Trophoblast cell (in vitro differentiated cells and primary cell): ENCODE measurements around the gene C17orf75.

ENCODE experiments used
- DNase-seq, 2 donors: peaks; one replicate each; pipeline ENCODE4 v3.0.0-alpha.2; 2016
- H2AFZ ChIP-seq: 2 replicates; pipeline ENCODE4 v1.6.1; 2013; ENCODE audit warnings: low read length, moderate library complexity, mild to moderate bottlenecking; ENCODE audit not compliant: insufficient read depth, poor library complexity
- H2AK5ac ChIP-seq: 2 replicates; pipeline ENCODE4 v1.6.1; 2013; ENCODE audit warnings: mild to moderate bottlenecking, low read length
- H2BK120ac ChIP-seq: 2 replicates; pipeline ENCODE4 v1.6.1; 2013; ENCODE audit warnings: low read length, mild to moderate bottlenecking, moderate library complexity; ENCODE audit not compliant: insufficient read depth, poor library complexity
- H2BK12ac ChIP-seq: 2 replicates; pipeline ENCODE4 v1.6.1; 2013; ENCODE audit warnings: mild to moderate bottlenecking, low read length, moderate library complexity
- H2BK5ac ChIP-seq: 2 replicates; pipeline ENCODE4 v1.6.1; 2013; ENCODE audit warnings: low read length, low read depth, moderate library complexity, mild to moderate bottlenecking; ENCODE audit not compliant: poor library complexity
- H3K14ac ChIP-seq: 2 replicates; pipeline ENCODE4 v1.6.1; 2013; ENCODE audit warnings: mild to moderate bottlenecking, low read length
- H3K18ac ChIP-seq: 2 replicates; pipeline ENCODE4 v1.6.1; 2013; ENCODE audit warnings: mild to moderate bottlenecking, low read length
- H3K23ac ChIP-seq: 2 replicates; pipeline ENCODE4 v1.6.1; 2013; ENCODE audit warnings: low read length
- H3K27ac ChIP-seq: 2 replicates; pipeline ENCODE4 v1.5.1; 2013; ENCODE audit warnings: low read depth, mild to moderate bottlenecking, inconsistent platforms, low read length, moderate library complexity
- H3K27me3 ChIP-seq: 2 replicates; pipeline ENCODE4 v1.6.1; 2013; ENCODE audit warnings: inconsistent platforms, mild to moderate bottlenecking, low read length, moderate library complexity; ENCODE audit not compliant: insufficient read depth
- H3K36me3 ChIP-seq, 2 experiments: 1 replicate in 1 of 2; 2 replicates in 1 of 2; pipeline ENCODE4 v1.6.1; 2013; ENCODE audit warnings: low read length in 2 of 2, mild to moderate bottlenecking in 2 of 2, moderate library complexity in 1 of 2; ENCODE audit not compliant: insufficient read depth in 2 of 2, control insufficient read depth in 1 of 2
- H3K4ac ChIP-seq: 2 replicates; pipeline ENCODE4 v1.6.1; 2013; ENCODE audit warnings: low read depth, mild to moderate bottlenecking, low read length, moderate library complexity
- H3K4me1 ChIP-seq, 2 experiments: 1 replicate in 1 of 2; 2 replicates in 1 of 2; pipeline ENCODE4 v1.6.1; 2013; ENCODE audit warnings: low read length in 2 of 2, mild to moderate bottlenecking in 2 of 2, moderate library complexity in 1 of 2; ENCODE audit not compliant: insufficient read depth in 2 of 2, control insufficient read depth in 1 of 2
- H3K4me2 ChIP-seq: 2 replicates; pipeline ENCODE4 v1.6.1; 2013; ENCODE audit warnings: inconsistent platforms, mild to moderate bottlenecking, low read length, moderate library complexity
- H3K4me3 ChIP-seq: 2 replicates; pipeline ENCODE4 v1.5.1; 2013; ENCODE audit warnings: mild to moderate bottlenecking, low read depth, low read length, inconsistent platforms
- H3K79me1 ChIP-seq: one replicate; pipeline ENCODE4 v1.6.1; 2013; ENCODE audit warnings: low read length
- H3K79me2 ChIP-seq: 2 replicates; pipeline ENCODE4 v1.6.1; 2013; ENCODE audit warnings: low read length, mild to moderate bottlenecking; ENCODE audit not compliant: control insufficient read depth, insufficient read depth, poor library complexity
- H3K9ac ChIP-seq: 2 replicates; pipeline ENCODE4 v1.6.1; 2013; ENCODE audit warnings: mild to moderate bottlenecking, low read length
- H3K9me3 ChIP-seq: 2 replicates; pipeline ENCODE4 v1.6.1; 2013; ENCODE audit warnings: low read depth, mild to moderate bottlenecking, control low read depth, inconsistent platforms, low read length; ENCODE audit not compliant: insufficient read depth
- H4K12ac ChIP-seq: 2 replicates; pipeline ENCODE4 v1.6.1; 2013; ENCODE audit warnings: low read depth, mild to moderate bottlenecking, low read length, moderate library complexity
- H4K8ac ChIP-seq: 2 replicates; pipeline ENCODE4 v1.6.1; 2013; ENCODE audit warnings: low read depth, mild to moderate bottlenecking, low read length, moderate library complexity
- H4K91ac ChIP-seq: one replicate; pipeline ENCODE4 v1.6.1; 2013; ENCODE audit warnings: low read depth, mild to moderate bottlenecking, low read length, moderate library complexity
- WGBS: extraction: QIAGEN DNeasy Blood & Tissue Kit; methylation state at CpG from one replicate; pipeline ENCODE4 v1.1.7; 2013; ENCODE audit warnings: missing lambda C conversion rate; ENCODE audit not compliant: insufficient read length, insufficient coverage; ENCODE audit errors: extremely low coverage; 5-methylcytosine and 5-hydroxymethylcytosine counted together

The C17orf75 gene

GRCh38 chr17:32283745-32284201, 58.2 kb downstream of the C17orf75 start:
- H2BK5ac ChIP-seq = no peak overlapping the region
- H3K4ac ChIP-seq = no peak overlapping the region
- H3K79me1 ChIP-seq = no peaks in the 10 kb centered on the region
- H3K4me3 ChIP-seq = no peak overlapping the region
- H3K4me1 ChIP-seq = no peaks in the 10 kb centered on the region
- no peaks in the 10 kb centered on the region for H3K36me3 ChIP-seq
- no peak overlapping the region for H4K8ac ChIP-seq
- no peak overlapping the region for H3K14ac ChIP-seq
- no peak overlapping the region for H3K23ac ChIP-seq
- no peak overlapping the region for H3K27ac ChIP-seq
- no peak overlapping the region for H2AFZ ChIP-seq
- no peaks in the 10 kb centered on the region for H3K27me3 ChIP-seq
- H4K91ac ChIP-seq = no peak overlapping the region
- H2BK120ac ChIP-seq = no peak overlapping the region
- no peaks in the 10 kb centered on the region for H3K79me2 ChIP-seq
- H3K9me3 ChIP-seq = peaks cover under 1% of the 10 kb centered on the region
- H3K18ac ChIP-seq = no peak overlapping the region
- DNase-seq = no peak
- no peak overlapping the region for H2BK12ac ChIP-seq
- no peak overlapping the region for H3K4me2 ChIP-seq
- WGBS = no CpG with 5 or more reads among the region's 20 CpGs
- H3K9ac ChIP-seq = no peak overlapping the region
- H4K12ac ChIP-seq = no peak overlapping the region
- no peak overlapping the region for H2AK5ac ChIP-seq

- Histone ChIP-seq H3K4me3 (no peak overlapping the region), H3K27me3 (no peaks in the 10 kb centered on the region), H3K9ac (no peak overlapping the region), H4K12ac (no peak overlapping the region), H3K79me1 (no peaks in the 10 kb centered on the region), H3K36me3 (no peaks in the 10 kb centered on the region), H4K8ac (no peak overlapping the region), H3K23ac (no peak overlapping the region), H3K9me3 (no peaks in the 10 kb centered on the region), H2AFZ (no peak overlapping the region), H3K27ac (no peak overlapping the region), H3K4me1 (no peaks in the 10 kb centered on the region), H3K14ac (no peak overlapping the region), H2BK12ac (no peak overlapping the region), H3K4me2 (no peak overlapping the region), H3K79me2 (no peaks in the 10 kb centered on the region), H3K4ac (no peak overlapping the region), H2BK120ac (no peak overlapping the region), H2BK5ac (no peak overlapping the region), H4K91ac (no peak overlapping the region), H2AK5ac (no peak overlapping the region), H3K18ac (no peak overlapping the region)
- no CpG with 5 or more reads among the region's 9 CpGs for WGBS
- no peak for DNase-seq
Observed at GRCh38 chr17:32281011-32281451, 60.9 kb downstream of the C17orf75 start.

- Histone ChIP-seq H3K4me2 (no peak overlapping the region), H2AFZ (no peak overlapping the region), H3K23ac (no peak overlapping the region), H3K27ac (no peak overlapping the region), H3K14ac (no peak overlapping the region), H3K79me2 (no peaks in the 10 kb centered on the region), H2AK5ac (no peak overlapping the region), H3K9ac (no peak overlapping the region), H3K4me3 (no peak overlapping the region), H3K79me1 (no peaks in the 10 kb centered on the region), H2BK120ac (no peak overlapping the region), H4K8ac (no peak overlapping the region), H4K91ac (no peak overlapping the region), H2BK5ac (no peak overlapping the region), H3K36me3 (no peaks in the 10 kb centered on the region), H3K4ac (no peak overlapping the region), H3K9me3 (no peaks in the 10 kb centered on the region), H3K27me3 (no peaks in the 10 kb centered on the region), H2BK12ac (no peak overlapping the region), H3K4me1 (peaks cover 0 to 5% of the 10 kb centered on the region in 2 experiments), H3K18ac (no peak overlapping the region), H4K12ac (no peak overlapping the region)
- no CpG with 5 or more reads among the region's 21 CpGs for WGBS
- no peak for DNase-seq
Observed at GRCh38 chr17:32279891-32280716, 61.9 kb downstream of the C17orf75 start.

- Histone ChIP-seq H3K14ac (no peak overlapping the region), H3K23ac (no peak overlapping the region), H2AFZ (no peak overlapping the region), H2BK12ac (no peak overlapping the region), H3K79me1 (no peaks in the 10 kb centered on the region), H3K27me3 (no peaks in the 10 kb centered on the region), H4K12ac (no peak overlapping the region), H3K4ac (no peak overlapping the region), H2BK5ac (no peak overlapping the region), H3K27ac (no peak overlapping the region), H3K79me2 (no peaks in the 10 kb centered on the region), H4K8ac (no peak overlapping the region), H3K36me3 (no peaks in the 10 kb centered on the region), H3K4me3 (no peak overlapping the region), H3K9ac (no peak overlapping the region), H4K91ac (no peak overlapping the region), H3K18ac (no peak overlapping the region), H2BK120ac (no peak overlapping the region), H2AK5ac (no peak overlapping the region), H3K4me1 (peaks cover 4 to 5% of the 10 kb centered on the region in 2 experiments), H3K9me3 (no peaks in the 10 kb centered on the region), H3K4me2 (no peak overlapping the region)
- WGBS = no CpG with 5 or more reads among the region's 2 CpGs
- no peak for DNase-seq
Observed at GRCh38 chr17:32278815-32279214, 63.2 kb downstream of the C17orf75 start.
